ENCODE measurements around the gene CRIP3.

CRIP3 gene

GRCh38 chr6:43287717-43288679 lies 20.6 kb downstream of the CRIP3 start:
- no peak for DNase-seq (ENCODE audit: low read depth)

GRCh38 chr6:43286980-43287716 lies 21.5 kb downstream of the CRIP3 start:
- no peak for DNase-seq (ENCODE audit: low read depth)

GRCh38 chr6:43286456-43286979 lies 22.1 kb downstream of the CRIP3 start:
- no peak for DNase-seq (ENCODE audit: low read depth)

- DNase-seq (ENCODE audit: low read depth), result no peak
Measured at GRCh38 chr6:43285832-43286231, 22.8 kb downstream of the CRIP3 start.

GRCh38 chr6:43284991-43285781 lies 23.4 kb downstream of the CRIP3 start:
- no peak for DNase-seq (ENCODE audit: low read depth)

- DNase-seq (ENCODE audit: low read depth), result no peak
Measured at GRCh38 chr6:43283905-43284304, 24.7 kb downstream of the CRIP3 start.

GRCh38 chr6:43283514-43283901 lies 25.1 kb downstream of the CRIP3 start:
- no peak for DNase-seq (ENCODE audit: low read depth)

GRCh38 chr6:43282636-43283513 lies 25.8 kb downstream of the CRIP3 start:
- DNase-seq (ENCODE audit: low read depth), result no peak

GRCh38 chr6:43282060-43282459 lies 26.6 kb downstream of the CRIP3 start:
- DNase-seq (ENCODE audit: low read depth), result no peak

GRCh38 chr6:43280234-43280633 lies 28.4 kb downstream of the CRIP3 start:
- DNase-seq (ENCODE audit: low read depth), result no peak

GRCh38 chr6:43278524-43279078 lies 30.0 kb downstream of the CRIP3 start:
- DNase-seq (ENCODE audit: low read depth), result no peak

GRCh38 chr6:43277643-43278523 lies 30.7 kb downstream of the CRIP3 start:
- no peak for DNase-seq (ENCODE audit: low read depth)

GRCh38 chr6:43277306-43277642 lies 31.4 kb downstream of the CRIP3 start:
- no peak for DNase-seq (ENCODE audit: low read depth)

- DNase-seq (ENCODE audit: low read depth), result no peak
Measured at GRCh38 chr6:43276577-43277305, 31.9 kb downstream of the CRIP3 start.

- DNase-seq (ENCODE audit: low read depth), result peak; percentile 14
Measured at GRCh38 chr6:43275801-43276576, 32.6 kb downstream of the CRIP3 start.

GRCh38 chr6:43274916-43275597 lies 33.6 kb downstream of the CRIP3 start:
- DNase-seq (ENCODE audit: low read depth), result no peak

GRCh38 chr6:43274127-43274915 lies 34.3 kb downstream of the CRIP3 start:
- DNase-seq (ENCODE audit: low read depth), result no peak
